ENCODE data around the gene SRA1.
A peak's percentile ranks its signal among the peaks of the same experiment; 100 is the strongest.

Gene SRA1

GRCh38 chr5:140561753-140562523, 4.7 kb upstream of the SRA1 start:
- H3K9ac ChIP-seq (ENCODE audit: low read length), result no peak overlapping the region
- no peak overlapping the region for H3K4me3 ChIP-seq (ENCODE audit: low read length)

GRCh38 chr5:140560227-140560626, 3.0 kb upstream of the SRA1 start:
- H3K4me1 ChIP-seq (ENCODE audit: low read length), result peaks cover 24% of the 10 kb centered on the region
- peaks cover 33% of the 10 kb centered on the region for H3K79me2 ChIP-seq (ENCODE audit: low read length)
- H3K9me3 ChIP-seq (ENCODE audit: insufficient read depth, low read length), result no peaks in the 10 kb centered on the region
- H3K27ac ChIP-seq (ENCODE audit: low read length), result no peak overlapping the region
- no peak for TF ChIP-seq CTCF (IDR thresholded peaks at IDR 0.05; ENCODE audit: low read depth, low read length)
- TF ChIP-seq EZH2phosphoT487 (IDR thresholded peaks at IDR 0.05; ENCODE audit: low read depth), result no peak
- H3K4me2 ChIP-seq (ENCODE audit: low read length), result no peak overlapping the region
- no peak overlapping the region for H3K4me3 ChIP-seq (ENCODE audit: low read length)
- no peak overlapping the region for H2AFZ ChIP-seq (ENCODE audit: low read depth, low read length)
- H3K27me3 ChIP-seq (ENCODE audit: low read depth, low read length), result no peaks in the 10 kb centered on the region
- no peak overlapping the region for H3K9ac ChIP-seq (ENCODE audit: low read length)
- peaks cover 6% of the 10 kb centered on the region for H3K36me3 ChIP-seq (replicated peaks; ENCODE audit: low read depth, low read length)
- no peaks in the 10 kb centered on the region for H4K20me1 ChIP-seq (ENCODE audit: insufficient read depth, low read length)

More at GRCh38 chr5:140561753-140562523, 4.7 kb upstream of the SRA1 start:
- no peak overlapping the region for H3K4me2 ChIP-seq (ENCODE audit: low read length)
- H2AFZ ChIP-seq (ENCODE audit: low read depth, low read length), result no peak overlapping the region
- H3K4me1 ChIP-seq (ENCODE audit: low read length), result peaks cover 23% of the 10 kb centered on the region
- H3K9me3 ChIP-seq (ENCODE audit: insufficient read depth, low read length), result no peaks in the 10 kb centered on the region
- H3K36me3 ChIP-seq (replicated peaks; ENCODE audit: low read depth, low read length), result no peaks in the 10 kb centered on the region
- no peaks in the 10 kb centered on the region for H3K27me3 ChIP-seq (ENCODE audit: low read depth, low read length)
- TF ChIP-seq EZH2phosphoT487 (IDR thresholded peaks at IDR 0.05; ENCODE audit: low read depth) (no peak), CTCF (IDR thresholded peaks at IDR 0.05; ENCODE audit: low read depth, low read length) (no peak)
- no peaks in the 10 kb centered on the region for H4K20me1 ChIP-seq (ENCODE audit: insufficient read depth, low read length)
- H3K79me2 ChIP-seq (ENCODE audit: low read length), result peaks cover 31% of the 10 kb centered on the region
- no peak overlapping the region for H3K27ac ChIP-seq (ENCODE audit: low read length)

GRCh38 chr5:140558542-140558941, 1.3 kb upstream of the SRA1 start:
- Histone ChIP-seq H3K9ac (ENCODE audit: low read length) (no peak overlapping the region), H3K27ac (ENCODE audit: low read length) (no peak overlapping the region), H4K20me1 (ENCODE audit: insufficient read depth, low read length) (peaks cover 7% of the 10 kb centered on the region; the same call in 1 of the 2 replicates), H3K27me3 (ENCODE audit: low read depth, low read length) (no peaks in the 10 kb centered on the region), H3K4me2 (ENCODE audit: low read length) (no peak overlapping the region), H3K79me2 (ENCODE audit: low read length) (peaks cover 42% of the 10 kb centered on the region), H3K36me3 (replicated peaks; ENCODE audit: low read depth, low read length) (peaks cover 8% of the 10 kb centered on the region), H3K4me3 (ENCODE audit: low read length) (no peak overlapping the region), H2AFZ (ENCODE audit: low read depth, low read length) (no peak overlapping the region), H3K4me1 (ENCODE audit: low read length) (peaks cover 38% of the 10 kb centered on the region), H3K9me3 (ENCODE audit: insufficient read depth, low read length) (no peaks in the 10 kb centered on the region)
- TF ChIP-seq EZH2phosphoT487 (IDR thresholded peaks at IDR 0.05; ENCODE audit: low read depth) (no peak), CTCF (IDR thresholded peaks at IDR 0.05; ENCODE audit: low read depth, low read length) (no peak)

- Histone ChIP-seq H3K27ac (ENCODE audit: low read length) (peak overlapping the region; percentile 64), H3K4me2 (ENCODE audit: low read length) (peak overlapping the region; percentile 100), H3K4me3 (ENCODE audit: low read length) (peak overlapping the region; percentile 92), H3K27me3 (ENCODE audit: low read depth, low read length) (no peaks in the 10 kb centered on the region), H3K9me3 (ENCODE audit: insufficient read depth, low read length) (no peaks in the 10 kb centered on the region), H3K36me3 (replicated peaks; ENCODE audit: low read depth, low read length) (peaks cover 9% of the 10 kb centered on the region), H2AFZ (ENCODE audit: low read depth, low read length) (no peak overlapping the region), H4K20me1 (ENCODE audit: insufficient read depth, low read length) (peaks cover 7% of the 10 kb centered on the region; the same call in 1 of the 2 replicates), H3K79me2 (ENCODE audit: low read length) (peaks cover 44% of the 10 kb centered on the region), H3K4me1 (ENCODE audit: low read length) (peaks cover 40% of the 10 kb centered on the region), H3K9ac (ENCODE audit: low read length) (peak overlapping the region; percentile 89)
- TF ChIP-seq CTCF (IDR thresholded peaks at IDR 0.05; ENCODE audit: low read depth, low read length), result no peak
- TF ChIP-seq EZH2phosphoT487 (IDR thresholded peaks at IDR 0.05; ENCODE audit: low read depth), result no peak
These were observed 692 bp upstream of the SRA1 start for GRCh38 chr5:140557965-140558364.

Measured in OCI-LY3 (cell line).